LNCaP clone FGC (cell line): Measurements from ENCODE around the gene IDH2.

Experiments
- DNase-seq: peaks from one replicate; pipeline ENCODE4 v3.0.0-alpha.2; 2011; ENCODE audit warnings: low read depth
- H3K4me3 ChIP-seq: 2 replicates; pipeline ENCODE4 v1.5.1; 2011; ENCODE audit warnings: mild to moderate bottlenecking, low read depth, low read length, control low read depth
- CTCF ChIP-seq: IDR thresholded peaks from 2 replicates; pipeline ENCODE4 v1.5.1; 2012; ENCODE audit warnings: mild to moderate bottlenecking; ENCODE audit not compliant: control insufficient read depth, insufficient read depth; ENCODE audit errors: extremely low read depth

The IDH2 gene

GRCh38 chr15:90062973-90063769, 39.1 kb downstream of the IDH2 start:
- no peak for DNase-seq
- no peak for TF ChIP-seq CTCF
- no peak overlapping the region for H3K4me3 ChIP-seq

- H3K4me3 ChIP-seq, result no peak overlapping the region
- no peak for TF ChIP-seq CTCF
- DNase-seq, result no peak
Observed at GRCh38 chr15:90062462-90062932, 39.8 kb downstream of the IDH2 start.

GRCh38 chr15:90062023-90062442, 40.2 kb downstream of the IDH2 start:
- H3K4me3 ChIP-seq, result no peak overlapping the region
- DNase-seq, result no peak

GRCh38 chr15:90060797-90061196, 41.5 kb downstream of the IDH2 start:
- TF ChIP-seq CTCF, result no peak
- DNase-seq, result no peak
- H3K4me3 ChIP-seq, result no peak overlapping the region

More at GRCh38 chr15:90062023-90062442, 40.2 kb downstream of the IDH2 start:
- no peak for TF ChIP-seq CTCF

DNA sequence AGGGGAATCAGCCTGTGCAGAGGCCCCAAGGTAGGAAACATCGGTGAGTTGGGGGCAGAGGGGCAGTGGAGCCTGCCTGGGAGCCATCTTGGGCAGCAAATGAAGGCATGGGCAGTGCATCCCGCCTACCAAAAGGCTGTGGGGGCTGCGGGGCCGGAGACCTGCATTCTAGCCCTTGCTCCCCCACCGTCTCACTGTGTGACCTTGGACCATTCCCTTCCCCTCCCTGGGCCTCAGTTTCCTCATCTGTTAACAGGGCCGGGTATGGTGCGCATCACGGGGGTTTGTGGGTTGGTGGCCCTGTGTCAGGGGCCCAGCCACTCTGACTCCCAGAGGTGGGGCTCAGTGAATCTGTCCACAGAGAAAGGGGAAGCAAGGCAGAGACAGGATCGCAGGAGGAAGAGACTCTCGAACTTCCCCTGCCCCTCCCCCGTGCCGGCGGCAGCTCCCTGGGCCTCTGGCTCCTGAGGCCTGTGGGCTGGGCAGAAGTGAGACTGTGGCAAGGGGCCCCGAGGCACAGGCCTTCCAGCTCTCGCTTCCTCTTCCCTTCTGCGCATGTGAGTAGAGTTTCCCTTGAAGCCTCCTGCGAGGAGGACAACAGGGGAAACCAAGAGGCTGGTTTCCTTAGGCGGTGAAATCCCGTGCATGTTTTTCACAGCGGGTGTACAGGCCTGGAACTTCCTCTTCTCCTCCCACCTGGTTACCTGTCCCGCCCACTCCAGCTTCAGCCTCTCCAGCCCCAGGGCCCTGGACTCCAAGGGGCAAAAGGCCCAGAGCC, 42.9 kb downstream of the IDH2 start:
- no peak for TF ChIP-seq CTCF
- no peak overlapping the region for H3K4me3 ChIP-seq
- no peak for DNase-seq

DNA sequence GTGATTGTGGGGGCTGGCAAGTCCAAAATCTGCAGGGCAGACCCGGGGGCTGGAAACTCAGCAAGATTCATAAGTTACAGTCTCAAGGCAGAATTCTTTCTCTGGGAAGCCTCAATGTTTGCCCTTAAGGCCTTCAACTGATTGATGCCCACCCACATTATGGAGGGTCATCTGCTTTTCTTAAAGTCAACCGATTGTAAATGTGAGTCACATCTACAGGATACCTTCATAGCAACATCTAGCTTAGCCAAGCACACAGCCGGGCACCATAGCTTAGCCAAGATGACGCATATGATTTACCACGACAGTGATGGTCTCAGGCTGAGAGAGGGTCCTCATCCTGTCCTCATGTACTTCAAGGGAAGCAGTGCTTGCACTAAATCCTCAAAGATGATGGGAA, 43.5 kb downstream of the IDH2 start:
- DNase-seq, result no peak
- TF ChIP-seq CTCF, result no peak
- H3K4me3 ChIP-seq, result no peak overlapping the region

GRCh38 chr15:90058308-90058707, 44.0 kb downstream of the IDH2 start:
- DNase-seq, result no peak
- no peak overlapping the region for H3K4me3 ChIP-seq
- no peak for TF ChIP-seq CTCF
